ENCODE results near the gene CD9.
A peak's percentile ranks its signal among the peaks of the same experiment; 100 is the strongest.

The CD9 gene

GRCh38 chr12:6204533-6205143 is 4.4 kb downstream of the CD9 start:
- Histone ChIP-seq H3K79me1 (ENCODE audit: low read depth, low read length) (no peaks in the 10 kb centered on the region), H2BK120ac (ENCODE audit: low read depth, low read length) (no peak overlapping the region), H4K91ac (ENCODE audit: low read depth, low read length, poor library complexity) (no peak overlapping the region), H2BK12ac (ENCODE audit: low read length) (no peak overlapping the region), H3K9me3 (replicated peaks in 1 of 2; ENCODE audit: control insufficient read depth in 2 of 2, insufficient read depth in 1 of 2, low read depth in 1 of 2, low read length in 2 of 2) (no peaks in the 10 kb centered on the region), H3K27me3 (ENCODE audit: control insufficient read depth in 3 of 3, insufficient read depth in 3 of 3, low read depth in 1 of 3, low read length in 3 of 3) (peaks cover 10 to 39% (median 33%) of the 10 kb centered on the region in 3 experiments), H3K27ac (replicated peaks; ENCODE audit: low read length) (no peak overlapping the region), H3K18ac (ENCODE audit: low read length) (peak overlapping the region; percentile 20), H3K36me3 (replicated peaks in 1 of 2; ENCODE audit: control insufficient read depth in 2 of 2, insufficient read depth in 2 of 2, low read length in 2 of 2) (no peaks in the 10 kb centered on the region), H3K9ac (ENCODE audit: low read depth, low read length, poor library complexity) (no peak overlapping the region), H2AK5ac (ENCODE audit: low read depth, low read length) (no peak overlapping the region), H3K4me2 (ENCODE audit: insufficient read depth, low read length, poor library complexity, severe bottlenecking) (no peak overlapping the region), H4K8ac (ENCODE audit: low read depth, low read length) (no peak overlapping the region), H3K23ac (ENCODE audit: low read depth, low read length, poor library complexity) (no peak overlapping the region), H3K4ac (ENCODE audit: low read length) (peak overlapping the region; percentile 30), H2BK5ac (ENCODE audit: low read length) (no peak overlapping the region), H3K4me3 (ENCODE audit: low read length in 2 of 2) (no peak overlapping the region), H2BK15ac (ENCODE audit: low read length) (peak overlapping the region; percentile 78), H3K14ac (ENCODE audit: low read length) (no peak overlapping the region), H3K4me1 (ENCODE audit: control insufficient read depth in 2 of 2, insufficient read depth in 1 of 2, low read depth in 1 of 2, low read length in 2 of 2) (peaks cover 11 to 33% of the 10 kb centered on the region in 2 donors), H2AFZ (ENCODE audit: low read length) (peak overlapping the region; percentile 82)
- DNase-seq (ENCODE audit: low spot score) = no peak
- no CpG with 5 or more reads among the region's 5 CpGs for WGBS, 2 donors (ENCODE audit: extremely low coverage in 2 of 2, insufficient read length in 2 of 2, insufficient replicate concordance in 1 of 2)

GRCh38 chr12:6205144-6205539 is 4.9 kb downstream of the CD9 start:
- H3K4me1 ChIP-seq (ENCODE audit: control insufficient read depth in 2 of 2, insufficient read depth in 1 of 2, low read depth in 1 of 2, low read length in 2 of 2) = peaks cover 10 to 30% of the 10 kb centered on the region in 2 donors
- WGBS, 2 donors (ENCODE audit: extremely low coverage in 2 of 2, insufficient read length in 2 of 2, insufficient replicate concordance in 1 of 2) = no CpG with 5 or more reads among the region's 8 CpGs
- H3K23ac ChIP-seq (ENCODE audit: low read depth, low read length, poor library complexity) = no peak overlapping the region
- peak overlapping the region; percentile 30 for H3K4ac ChIP-seq (ENCODE audit: low read length)
- H3K14ac ChIP-seq (ENCODE audit: low read length) = no peak overlapping the region
- no peak overlapping the region for H3K4me2 ChIP-seq (ENCODE audit: insufficient read depth, low read length, poor library complexity, severe bottlenecking)
- H3K9me3 ChIP-seq (replicated peaks in 1 of 2; ENCODE audit: control insufficient read depth in 2 of 2, insufficient read depth in 1 of 2, low read depth in 1 of 2, low read length in 2 of 2) = no peaks in the 10 kb centered on the region
- H3K27ac ChIP-seq (replicated peaks; ENCODE audit: low read length) = no peak overlapping the region
- H3K36me3 ChIP-seq (replicated peaks in 1 of 2; ENCODE audit: control insufficient read depth in 2 of 2, insufficient read depth in 2 of 2, low read length in 2 of 2) = no peaks in the 10 kb centered on the region
- no peak overlapping the region for H4K91ac ChIP-seq (ENCODE audit: low read depth, low read length, poor library complexity)
- H3K4me3 ChIP-seq (ENCODE audit: low read length in 2 of 2) = no peak overlapping the region
- no peak overlapping the region for H4K8ac ChIP-seq (ENCODE audit: low read depth, low read length)
- no peak overlapping the region for H2BK12ac ChIP-seq (ENCODE audit: low read length)
- H3K9ac ChIP-seq (ENCODE audit: low read depth, low read length, poor library complexity) = no peak overlapping the region
- peak overlapping the region; percentile 20 for H3K18ac ChIP-seq (ENCODE audit: low read length)
- H2BK120ac ChIP-seq (ENCODE audit: low read depth, low read length) = no peak overlapping the region
- no peak for DNase-seq (ENCODE audit: low spot score)
- peak overlapping the region; percentile 82 for H2AFZ ChIP-seq (ENCODE audit: low read length)
- no peak overlapping the region for H2AK5ac ChIP-seq (ENCODE audit: low read depth, low read length)
- no peak overlapping the region for H2BK5ac ChIP-seq (ENCODE audit: low read length)
- H2BK15ac ChIP-seq (ENCODE audit: low read length) = peak overlapping the region; percentile 78
- no peaks in the 10 kb centered on the region for H3K79me1 ChIP-seq (ENCODE audit: low read depth, low read length)
- peaks cover 10 to 36% (median 30%) of the 10 kb centered on the region in 3 experiments for H3K27me3 ChIP-seq (ENCODE audit: control insufficient read depth in 3 of 3, insufficient read depth in 3 of 3, low read depth in 1 of 3, low read length in 3 of 3)

GRCh38 chr12:6205761-6206160 is 5.6 kb downstream of the CD9 start:
- Histone ChIP-seq H2AFZ (ENCODE audit: low read length) (peak overlapping the region; percentile 82), H3K14ac (ENCODE audit: low read length) (no peak overlapping the region), H2AK5ac (ENCODE audit: low read depth, low read length) (no peak overlapping the region), H3K79me1 (ENCODE audit: low read depth, low read length) (no peaks in the 10 kb centered on the region), H3K4me3 (ENCODE audit: low read length in 2 of 2) (no peak overlapping the region), H4K91ac (ENCODE audit: low read depth, low read length, poor library complexity) (no peak overlapping the region), H3K4ac (ENCODE audit: low read length) (no peak overlapping the region), H3K27me3 (ENCODE audit: control insufficient read depth in 3 of 3, insufficient read depth in 3 of 3, low read depth in 1 of 3, low read length in 3 of 3) (peaks cover 7 to 31% (median 24%) of the 10 kb centered on the region in 3 experiments), H3K4me1 (ENCODE audit: control insufficient read depth in 2 of 2, insufficient read depth in 1 of 2, low read depth in 1 of 2, low read length in 2 of 2) (peaks cover 9 to 26% of the 10 kb centered on the region in 2 donors), H2BK15ac (ENCODE audit: low read length) (no peak overlapping the region), H2BK5ac (ENCODE audit: low read length) (no peak overlapping the region), H3K23ac (ENCODE audit: low read depth, low read length, poor library complexity) (no peak overlapping the region), H3K27ac (replicated peaks; ENCODE audit: low read length) (no peak overlapping the region), H3K9ac (ENCODE audit: low read depth, low read length, poor library complexity) (no peak overlapping the region), H4K8ac (ENCODE audit: low read depth, low read length) (no peak overlapping the region), H3K4me2 (ENCODE audit: insufficient read depth, low read length, poor library complexity, severe bottlenecking) (no peak overlapping the region), H3K36me3 (replicated peaks in 1 of 2; ENCODE audit: control insufficient read depth in 2 of 2, insufficient read depth in 2 of 2, low read length in 2 of 2) (no peaks in the 10 kb centered on the region), H3K9me3 (replicated peaks in 1 of 2; ENCODE audit: control insufficient read depth in 2 of 2, insufficient read depth in 1 of 2, low read depth in 1 of 2, low read length in 2 of 2) (no peaks in the 10 kb centered on the region), H3K18ac (ENCODE audit: low read length) (no peak overlapping the region), H2BK120ac (ENCODE audit: low read depth, low read length) (no peak overlapping the region), H2BK12ac (ENCODE audit: low read length) (no peak overlapping the region)
- no peak for DNase-seq (ENCODE audit: low spot score)
- WGBS, 2 donors (ENCODE audit: extremely low coverage in 2 of 2, insufficient read length in 2 of 2, insufficient replicate concordance in 1 of 2) = no CpG with 5 or more reads among the region's 2 CpGs

- Histone ChIP-seq H3K4ac (ENCODE audit: low read length) (no peak overlapping the region), H4K91ac (ENCODE audit: low read depth, low read length, poor library complexity) (no peak overlapping the region), H2BK15ac (ENCODE audit: low read length) (no peak overlapping the region), H3K9ac (ENCODE audit: low read depth, low read length, poor library complexity) (no peak overlapping the region), H3K36me3 (replicated peaks in 1 of 2; ENCODE audit: control insufficient read depth in 2 of 2, insufficient read depth in 2 of 2, low read length in 2 of 2) (no peaks in the 10 kb centered on the region), H2AFZ (ENCODE audit: low read length) (no peak overlapping the region), H3K4me1 (ENCODE audit: control insufficient read depth in 2 of 2, insufficient read depth in 1 of 2, low read depth in 1 of 2, low read length in 2 of 2) (peaks cover 8 to 21% of the 10 kb centered on the region in 2 donors), H2BK5ac (ENCODE audit: low read length) (no peak overlapping the region), H3K27ac (replicated peaks; ENCODE audit: low read length) (no peak overlapping the region), H2BK12ac (ENCODE audit: low read length) (no peak overlapping the region), H2AK5ac (ENCODE audit: low read depth, low read length) (no peak overlapping the region), H3K79me1 (ENCODE audit: low read depth, low read length) (no peaks in the 10 kb centered on the region), H3K14ac (ENCODE audit: low read length) (no peak overlapping the region), H2BK120ac (ENCODE audit: low read depth, low read length) (no peak overlapping the region), H3K27me3 (ENCODE audit: control insufficient read depth in 3 of 3, insufficient read depth in 3 of 3, low read depth in 1 of 3, low read length in 3 of 3) (peaks cover 4 to 25% (median 19%) of the 10 kb centered on the region in 3 experiments), H3K4me3 (ENCODE audit: low read length in 2 of 2) (no peak overlapping the region), H3K23ac (ENCODE audit: low read depth, low read length, poor library complexity) (no peak overlapping the region), H3K18ac (ENCODE audit: low read length) (no peak overlapping the region), H3K9me3 (replicated peaks in 1 of 2; ENCODE audit: control insufficient read depth in 2 of 2, insufficient read depth in 1 of 2, low read depth in 1 of 2, low read length in 2 of 2) (no peaks in the 10 kb centered on the region), H3K4me2 (ENCODE audit: insufficient read depth, low read length, poor library complexity, severe bottlenecking) (no peak overlapping the region), H4K8ac (ENCODE audit: low read depth, low read length) (no peak overlapping the region)
- WGBS, 2 donors (ENCODE audit: extremely low coverage in 2 of 2, insufficient read length in 2 of 2, insufficient replicate concordance in 1 of 2) = no CpG with 5 or more reads among the region's 4 CpGs
- DNase-seq (ENCODE audit: low spot score) = no peak
Measured at GRCh38 chr12:6206327-6206726, 6.1 kb downstream of the CD9 start.

All from neuronal stem cell (in vitro differentiated cells).